AG20443 (cell line): ENCODE results near the gene NHLH2.

Experiments used
- DNase-seq: peaks from one replicate; pipeline ENCODE4 v3.0.0; 2012; ENCODE audit warnings: low spot score, mixed read lengths

The NHLH2 gene

DNA sequence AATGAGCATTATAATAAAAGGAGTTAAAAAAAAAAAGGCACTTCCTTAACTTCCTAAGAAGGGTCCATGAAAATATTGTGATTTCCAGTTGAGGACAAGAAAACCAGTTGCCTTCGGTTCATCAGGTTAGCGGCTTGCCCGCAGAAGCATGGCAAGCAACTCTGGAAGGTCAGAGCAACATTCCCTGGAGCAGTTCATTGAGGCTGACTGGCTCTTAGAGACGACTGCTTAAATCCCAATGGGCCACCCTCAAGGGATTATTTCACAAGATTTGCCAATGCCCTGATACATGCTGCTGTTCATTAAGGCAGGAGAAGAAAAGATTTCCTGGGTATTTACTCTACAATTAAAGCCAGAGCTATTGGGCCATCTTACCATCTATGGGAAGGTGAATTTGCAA lies 43.4 kb downstream of the NHLH2 start:
- DNase-seq, result no peak

DNA sequence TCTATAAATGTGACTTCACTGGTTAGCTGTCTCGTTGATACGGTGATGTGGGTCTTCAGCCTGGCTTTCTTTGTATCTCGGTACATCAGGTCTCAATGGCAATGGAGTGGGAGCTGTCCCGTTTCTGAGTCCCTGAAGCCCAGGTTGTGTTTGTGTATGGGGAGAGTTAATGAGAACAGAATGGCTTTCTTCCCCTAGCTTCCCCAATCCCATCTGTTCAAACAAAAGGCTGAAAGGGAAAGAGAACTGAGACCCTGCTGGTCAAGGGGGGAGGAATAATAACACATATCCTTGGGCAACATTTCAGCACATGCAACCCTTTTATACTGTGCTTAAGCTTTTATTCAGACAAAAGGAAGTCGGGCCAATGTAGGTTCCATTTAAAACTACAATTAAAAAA lies 44.0 kb downstream of the NHLH2 start:
- DNase-seq, result no peak

DNA sequence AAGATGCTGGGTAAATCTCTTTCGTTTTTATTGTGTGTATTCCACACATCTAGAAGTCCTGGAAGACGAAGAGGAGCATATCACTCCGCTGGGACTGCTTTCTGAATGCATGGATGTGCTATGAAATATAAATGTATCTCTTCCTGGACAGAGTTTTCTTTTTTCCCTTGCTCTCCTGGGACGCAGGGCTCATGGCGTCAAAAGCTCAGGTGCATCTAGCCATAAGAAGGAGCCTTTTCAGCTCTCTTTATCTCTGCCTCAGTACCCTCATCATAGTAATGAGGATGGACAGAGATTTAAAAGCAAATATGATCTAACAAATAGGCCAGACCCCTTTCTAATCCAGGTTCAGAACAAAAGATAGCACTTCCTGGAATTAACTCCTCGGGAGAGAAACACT lies 44.9 kb downstream of the NHLH2 start:
- DNase-seq, result no peak

GRCh38 chr1:115794976-115795639 lies 45.8 kb downstream of the NHLH2 start:
- DNase-seq, result no peak

- DNase-seq, result no peak
Measured at GRCh38 chr1:115793162-115793561, 47.8 kb downstream of the NHLH2 start.

DNA sequence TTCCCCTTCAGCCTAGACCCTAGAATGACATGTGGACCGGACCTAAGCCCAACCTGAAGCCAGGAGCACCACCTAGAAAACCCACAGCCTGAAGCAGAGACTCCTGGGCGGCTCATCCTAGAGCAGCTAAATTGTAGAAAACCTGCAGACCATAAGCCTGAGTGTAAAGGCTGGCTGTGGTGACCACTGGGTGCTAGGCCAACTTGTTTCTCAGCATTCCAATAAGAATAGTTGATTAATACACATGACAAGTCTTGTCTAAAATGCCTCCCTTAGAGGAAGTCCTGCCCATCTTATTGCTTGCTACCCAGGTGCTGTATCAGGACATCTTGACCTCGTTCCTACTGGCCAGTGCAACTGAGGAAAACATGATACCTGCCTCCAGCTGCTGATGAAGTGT lies 49.1 kb downstream of the NHLH2 start:
- no peak for DNase-seq

GRCh38 chr1:115790846-115791245 lies 50.1 kb downstream of the NHLH2 start:
- DNase-seq, result no peak

DNA sequence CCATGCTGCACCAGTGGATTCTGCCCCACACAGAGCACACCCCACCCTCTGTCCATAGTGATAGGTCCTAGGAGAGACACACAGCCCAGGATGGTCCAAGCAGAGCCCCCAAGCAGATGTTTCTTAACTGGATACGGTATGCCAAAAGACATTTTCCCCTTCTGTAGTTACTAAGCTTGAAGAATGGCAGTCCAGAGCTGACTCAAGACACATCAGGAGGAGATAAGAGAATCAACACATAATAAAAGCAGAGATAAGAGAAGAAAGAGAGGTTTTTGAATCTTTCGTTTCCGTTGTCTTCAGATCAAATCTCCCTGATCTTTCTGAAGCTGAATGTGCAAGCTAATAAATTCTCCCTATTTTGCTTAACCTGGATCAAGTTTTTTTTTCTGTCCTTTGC lies 50.6 kb downstream of the NHLH2 start:
- DNase-seq, result no peak
